PC-9 (cell line): ENCODE data around the gene CSH1. TPM values are rescaled to one million over a fixed set of nuclear protein-coding genes. Genes with fewer than 3 reads are reported as not detected.
"Not testable (repeated sequence)": the region's sequence is repeated elsewhere in the genome, so short reads cannot be mapped to it uniquely, and the experiment has no call there.

Source experiments
- BruUV-seq: library from RNA; stranded (reverse); fragments of 400-500 nt; replicated peaks from 2 replicates; lab custom pipeline; 2021; lab: Mats Ljungman, UMichigan
- CTCF ChIA-PET: fragments of 300-600 bp; sonication (Branson Sonifier 250); formaldehyde crosslinking; loops from one replicate; lab custom pipeline; 2022; ENCODE audit warnings: antibody characterized with exemption; lab: Charles Lee
- POLR2A ChIA-PET: fragments of 300-600 bp; sonication (Branson Sonifier 250); formaldehyde crosslinking; loops from one replicate; lab custom pipeline; 2022; ENCODE audit warnings: antibody characterized with exemption; ENCODE audit not compliant: unreplicated experiment; lab: Charles Lee
- DNase-seq, 2 experiments: peaks; one replicate each; pipeline versions ENCODE4 v3.0.0 to v3.0.0-alpha.2; 2015 to 2022; ENCODE audit warnings: mixed read lengths in 1 of 2
- H2AFZ ChIP-seq: fragments of 200-600 bp; sonication (generic); 2 replicates; pipeline ENCODE4 v1.8.1; 2017; ENCODE audit warnings: antibody characterized with exemption
- H3F3A ChIP-seq: fragments of 200-600 bp; sonication (generic); 2 replicates; pipeline ENCODE4 v1.8.1; 2017; ENCODE audit warnings: antibody characterized with exemption, mild to moderate bottlenecking, low read depth; ENCODE audit not compliant: insufficient read depth
- H3K27ac ChIP-seq: fragments of 200-600 bp; sonication (generic); 2 replicates; pipeline ENCODE4 v1.6.1; 2016; ENCODE audit warnings: mixed run types
- H3K27me3 ChIP-seq: fragments of 200-600 bp; sonication (generic); 2 replicates; pipeline ENCODE4 v1.6.1; 2016; ENCODE audit warnings: low read depth, mixed run types; ENCODE audit not compliant: insufficient read depth
- H3K36me3 ChIP-seq: fragments of 200-600 bp; sonication (generic); 2 replicates; pipeline ENCODE4 v1.6.1; 2016; ENCODE audit warnings: low read depth, mixed run types
- H3K4me1 ChIP-seq: fragments of 200-600 bp; sonication (generic); replicated peaks from 2 replicates; pipeline ENCODE4 v1.6.1; 2016; ENCODE audit warnings: mixed run types; ENCODE audit not compliant: insufficient read depth
- H3K4me2 ChIP-seq: fragments of 200-600 bp; sonication (generic); 2 replicates; pipeline ENCODE4 v1.6.1; 2017; ENCODE audit warnings: mixed run types
- H3K4me3 ChIP-seq: fragments of 200-600 bp; sonication (generic); 2 replicates; pipeline ENCODE4 v1.6.1; 2016; ENCODE audit warnings: mixed run types
- H3K79me2 ChIP-seq: fragments of 200-600 bp; sonication (generic); 2 replicates; pipeline ENCODE4 v1.6.1; 2017; ENCODE audit warnings: low read depth, mixed run types
- H3K9me2 ChIP-seq: fragments of 200-600 bp; sonication (generic); 2 replicates; pipeline ENCODE4 v1.8.1; 2017; ENCODE audit warnings: mild to moderate bottlenecking; ENCODE audit not compliant: insufficient read depth
- H3K9me3 ChIP-seq: fragments of 200-600 bp; sonication (generic); 2 replicates; pipeline ENCODE4 v1.8.1; 2016; ENCODE audit warnings: low read depth; ENCODE audit not compliant: insufficient read depth
- H4K20me1 ChIP-seq: fragments of 200-600 bp; sonication (generic); 2 replicates; pipeline ENCODE4 v1.8.1; 2017; ENCODE audit not compliant: insufficient read depth
- EZH2 ChIP-seq: fragments of 200-600 bp; sonication (generic); IDR thresholded peaks from 2 replicates; pipeline ENCODE4 v1.8.0; 2017; ENCODE audit warnings: antibody characterized with exemption, low read depth
- intact Hi-C: fragments of 100-400 bp; cut with micrococcal nuclease; formaldehyde crosslinking; loops from one replicate; pipeline ENCODE4 v1.10.0; 2022; ENCODE audit not compliant: unreplicated experiment
- total RNA-seq: library from RNA; stranded (reverse); gene quantifications from 2 replicates; pipeline ENCODE4 v1.2.3, GENCODE V29; 2021
- TF ChIP-seq, protein P1 (sequence below): fragments of 200-600 bp; sonication (generic); conservative IDR thresholded peaks from 2 replicates; pipeline ENCODE4 v1.6.1; 2017; ENCODE audit warnings: mixed run types, antibody characterized with exemption, mild to moderate bottlenecking, moderate library complexity

CSH1 gene
- total RNA-seq, 1 experiment from 2014 or later, result not detected

GRCh38 chr17:63917646-63918045 is 21.3 kb upstream of the CSH1 start:
- Histone ChIP-seq H3K4me3 (no peak overlapping the region), H3K27ac (no peak overlapping the region), H3K27me3 (peaks cover 18% of the 10 kb centered on the region; the same call in 1 of the 2 replicates), H3K4me2 (no peak overlapping the region), H3K9me2 (no peaks in the 10 kb centered on the region), H3K79me2 (no peaks in the 10 kb centered on the region), H3F3A (no peaks in the 10 kb centered on the region), H3K9me3 (no peaks in the 10 kb centered on the region), H2AFZ (no peak overlapping the region), H3K4me1 (no peaks in the 10 kb centered on the region), H3K36me3 (no peaks in the 10 kb centered on the region), H4K20me1 (no peaks in the 10 kb centered on the region)
- no peak for DNase-seq
- intact Hi-C loops, result loop anchor here (2.0 to 10.0 kb wide), 2 partner anchors 365 to 497 kb away; no protein-coding TSS in a partner anchor
- TF ChIP-seq, protein P1, sequence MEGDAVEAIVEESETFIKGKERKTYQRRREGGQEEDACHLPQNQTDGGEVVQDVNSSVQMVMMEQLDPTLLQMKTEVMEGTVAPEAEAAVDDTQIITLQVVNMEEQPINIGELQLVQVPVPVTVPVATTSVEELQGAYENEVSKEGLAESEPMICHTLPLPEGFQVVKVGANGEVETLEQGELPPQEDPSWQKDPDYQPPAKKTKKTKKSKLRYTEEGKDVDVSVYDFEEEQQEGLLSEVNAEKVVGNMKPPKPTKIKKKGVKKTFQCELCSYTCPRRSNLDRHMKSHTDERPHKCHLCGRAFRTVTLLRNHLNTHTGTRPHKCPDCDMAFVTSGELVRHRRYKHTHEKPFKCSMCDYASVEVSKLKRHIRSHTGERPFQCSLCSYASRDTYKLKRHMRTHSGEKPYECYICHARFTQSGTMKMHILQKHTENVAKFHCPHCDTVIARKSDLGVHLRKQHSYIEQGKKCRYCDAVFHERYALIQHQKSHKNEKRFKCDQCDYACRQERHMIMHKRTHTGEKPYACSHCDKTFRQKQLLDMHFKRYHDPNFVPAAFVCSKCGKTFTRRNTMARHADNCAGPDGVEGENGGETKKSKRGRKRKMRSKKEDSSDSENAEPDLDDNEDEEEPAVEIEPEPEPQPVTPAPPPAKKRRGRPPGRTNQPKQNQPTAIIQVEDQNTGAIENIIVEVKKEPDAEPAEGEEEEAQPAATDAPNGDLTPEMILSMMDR, result no peak
- TF ChIP-seq EZH2, result no peak
- BruUV-seq, result no TSS peak
- ChIA-PET POLR2A (interaction anchor here (0.6 kb wide), 1 partner anchor 379 kb away, joined by 3 read pairs; no protein-coding TSS in a partner anchor), CTCF (interaction anchor here (0.7 to 3.2 kb wide), 2 partner anchors 57 to 216 kb away, joined by 3 to 21 read pairs; no protein-coding TSS in a partner anchor)

DNA sequence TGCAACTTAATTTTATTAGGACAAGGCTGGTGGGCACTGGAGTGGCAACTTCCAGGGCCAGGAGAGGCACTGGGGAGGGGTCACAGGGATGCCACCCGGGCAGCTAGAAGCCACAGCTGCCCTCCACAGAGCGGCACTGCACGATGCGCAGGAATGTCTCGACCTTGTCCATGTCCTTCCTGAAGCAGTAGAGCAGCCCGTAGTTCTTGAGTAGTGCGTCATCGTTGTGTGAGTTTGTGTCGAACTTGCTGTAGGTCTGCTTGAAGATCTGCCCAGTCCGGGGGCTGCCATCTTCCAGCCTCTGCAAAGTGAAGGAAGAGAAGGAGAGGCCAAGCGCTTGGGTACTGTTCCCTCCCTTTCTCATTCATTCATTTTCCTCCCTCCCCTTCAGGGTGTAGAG is 20.8 kb upstream of the CSH1 start:
- not testable (repeated sequence) for H3K9me3 ChIP-seq, H3K36me3 ChIP-seq, H4K20me1 ChIP-seq, H3K79me2 ChIP-seq, H3F3A ChIP-seq, H3K9me2 ChIP-seq, H3K27ac ChIP-seq, DNase-seq, BruUV-seq, H2AFZ ChIP-seq, H3K4me3 ChIP-seq, H3K4me2 ChIP-seq, H3K4me1 ChIP-seq
- intact Hi-C loops, result loop anchor here (10.0 kb wide), 1 partner anchor 498 kb away; no protein-coding TSS in a partner anchor
- ChIA-PET CTCF (interaction anchor here (0.6 to 3.2 kb wide), 2 partner anchors 47 to 217 kb away, joined by 3 to 21 read pairs; no protein-coding TSS in a partner anchor), POLR2A (interaction anchor here (0.6 kb wide), 1 partner anchor 379 kb away, joined by 3 read pairs; no protein-coding TSS in a partner anchor)
- H3K27me3 ChIP-seq, result peaks cover 18% of the 10 kb centered on the region; the same call in 1 of the 2 replicates

DNA sequence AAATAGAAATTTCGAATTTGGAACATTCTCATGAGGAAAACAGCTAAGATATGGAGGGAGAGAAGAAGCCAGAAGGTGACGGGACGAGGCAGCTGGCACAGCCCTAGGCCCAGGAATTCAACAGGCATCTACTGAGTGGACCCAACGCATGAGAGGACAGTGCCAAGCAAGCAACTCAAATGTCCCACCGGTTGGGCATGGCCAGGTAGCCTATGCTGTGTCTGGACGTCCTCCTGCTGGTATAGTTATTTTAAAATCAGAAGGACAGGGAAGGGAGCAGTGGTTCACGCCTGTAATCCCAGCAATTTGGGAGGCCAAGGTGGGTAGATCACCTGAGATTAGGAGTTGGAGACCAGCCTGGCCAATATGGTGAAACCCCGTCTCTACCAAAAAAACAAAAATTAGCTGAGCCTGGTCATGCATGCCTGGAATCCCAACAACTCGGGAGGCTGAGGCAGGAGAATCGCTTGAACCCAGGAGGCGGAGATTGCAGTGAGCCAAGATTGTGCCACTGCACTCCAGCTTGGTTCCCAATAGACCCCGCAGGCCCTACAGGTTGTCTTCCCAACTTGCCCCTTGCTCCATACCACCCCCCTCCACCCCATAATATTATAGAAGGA is 20.3 kb upstream of the CSH1 start:
- Histone ChIP-seq H3K27me3 (peaks cover 18% of the 10 kb centered on the region; the same call in 1 of the 2 replicates), H2AFZ (no peak overlapping the region), H3K9me2 (no peaks in the 10 kb centered on the region), H3K4me2 (no peak overlapping the region), H3F3A (no peaks in the 10 kb centered on the region), H3K4me1 (no peaks in the 10 kb centered on the region), H3K36me3 (no peaks in the 10 kb centered on the region), H3K27ac (no peak overlapping the region), H3K9me3 (no peaks in the 10 kb centered on the region), H3K79me2 (no peaks in the 10 kb centered on the region), H3K4me3 (no peak overlapping the region), H4K20me1 (no peaks in the 10 kb centered on the region)
- ChIA-PET CTCF (interaction anchor here (0.6 kb wide), 1 partner anchor 47 kb away, joined by 3 read pairs; no protein-coding TSS in a partner anchor), POLR2A (no interaction called here)
- DNase-seq, result no peak
- BruUV-seq, result no TSS peak
- TF ChIP-seq, protein P1, result no peak
- no peak for TF ChIP-seq EZH2
- intact Hi-C loops, result loop anchor here (10.0 kb wide), 1 partner anchor 498 kb away; no protein-coding TSS in a partner anchor

GRCh38 chr17:63915753-63916152 is 19.4 kb upstream of the CSH1 start:
- H3F3A ChIP-seq, DNase-seq, H4K20me1 ChIP-seq, H3K79me2 ChIP-seq, H3K27ac ChIP-seq, H3K9me3 ChIP-seq, BruUV-seq, H3K4me2 ChIP-seq, H3K9me2 ChIP-seq, H2AFZ ChIP-seq, H3K36me3 ChIP-seq, H3K4me1 ChIP-seq, H3K4me3 ChIP-seq, POLR2A ChIA-PET: not testable (repeated sequence)
- CTCF ChIA-PET, result interaction anchor here (0.6 kb wide), 1 partner anchor 71 kb away, joined by 7 read pairs; no protein-coding TSS in a partner anchor
- peaks cover 21% of the 10 kb centered on the region; the same call in 1 of the 2 replicates for H3K27me3 ChIP-seq
- intact Hi-C loops, result loop anchor here (10.0 kb wide), 1 partner anchor 499 kb away; no protein-coding TSS in a partner anchor
